ENCODE data around the gene RRP1. TPM values are rescaled to one million over a fixed set of nuclear protein-coding genes. Genes with fewer than 3 reads are reported as not detected.
"Not testable (repeated sequence)": the region's sequence is repeated elsewhere in the genome, so short reads cannot be mapped to it uniquely, and the experiment has no call there.

RRP1 gene
- total and polyA plus RNA-seq, 9 of the 15 experiments (the other 6 are each of a cell fraction or from before 2014, with no cell fraction given), result 0.89 to 105 (median 51.6) TPM

DNA sequence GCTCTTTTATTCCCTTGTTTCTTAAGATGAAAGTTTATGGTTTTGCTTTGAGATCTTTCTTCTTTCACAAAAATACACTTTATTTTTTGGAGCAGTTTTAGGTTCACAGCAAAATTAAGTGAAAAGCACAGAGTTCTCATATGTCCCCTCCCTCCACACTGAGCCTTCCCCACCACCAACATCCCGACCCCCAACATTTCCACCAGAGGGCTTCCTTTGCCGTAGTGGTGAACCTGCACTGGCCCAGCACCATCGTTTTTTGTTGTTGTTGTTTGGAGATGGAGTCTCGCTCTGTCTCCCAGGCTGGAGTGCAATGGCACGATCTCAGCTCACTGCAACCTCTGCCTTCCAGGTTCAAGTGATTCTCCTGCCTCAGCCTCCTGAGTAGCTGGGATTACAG, 55.5 kb downstream of the RRP1 start:
- 0 out of 3 replicates have a peak, but pooled peaks have one; percentile 51 for ATAC-seq
- peak in 1 of 2 experiments; percentile 26; a peak in 2 of 4 replicates for TF ChIP-seq RAD21 (CRISPR knock-in tag; conservative IDR thresholded peaks at IDR 0.05 in 1 of 2, IDR thresholded peaks at IDR 0.05 in 1 of 2)
- TF ChIP-seq, protein P1, sequence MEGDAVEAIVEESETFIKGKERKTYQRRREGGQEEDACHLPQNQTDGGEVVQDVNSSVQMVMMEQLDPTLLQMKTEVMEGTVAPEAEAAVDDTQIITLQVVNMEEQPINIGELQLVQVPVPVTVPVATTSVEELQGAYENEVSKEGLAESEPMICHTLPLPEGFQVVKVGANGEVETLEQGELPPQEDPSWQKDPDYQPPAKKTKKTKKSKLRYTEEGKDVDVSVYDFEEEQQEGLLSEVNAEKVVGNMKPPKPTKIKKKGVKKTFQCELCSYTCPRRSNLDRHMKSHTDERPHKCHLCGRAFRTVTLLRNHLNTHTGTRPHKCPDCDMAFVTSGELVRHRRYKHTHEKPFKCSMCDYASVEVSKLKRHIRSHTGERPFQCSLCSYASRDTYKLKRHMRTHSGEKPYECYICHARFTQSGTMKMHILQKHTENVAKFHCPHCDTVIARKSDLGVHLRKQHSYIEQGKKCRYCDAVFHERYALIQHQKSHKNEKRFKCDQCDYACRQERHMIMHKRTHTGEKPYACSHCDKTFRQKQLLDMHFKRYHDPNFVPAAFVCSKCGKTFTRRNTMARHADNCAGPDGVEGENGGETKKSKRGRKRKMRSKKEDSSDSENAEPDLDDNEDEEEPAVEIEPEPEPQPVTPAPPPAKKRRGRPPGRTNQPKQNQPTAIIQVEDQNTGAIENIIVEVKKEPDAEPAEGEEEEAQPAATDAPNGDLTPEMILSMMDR (IDR thresholded peaks at IDR 0.05 in 2 of 3, conservative IDR thresholded peaks at IDR 0.05 in 1 of 3; ENCODE audit: insufficient read depth in 2 of 3, low read depth in 1 of 3, low read length in 3 of 3), result peak in 2 of 3 experiments; percentile 15 to 40; a peak in 2 of 6 replicates
- H3K9ac ChIP-seq (ENCODE audit: insufficient read depth in 1 of 2, low read depth in 2 of 2, low read length in 2 of 2); in situ Hi-C loops (cut with MboI); H3K4me3 ChIP-seq; H3K79me2 ChIP-seq (ENCODE audit: control insufficient read depth, insufficient read depth, low read length); H2AFZ ChIP-seq (ENCODE audit: low read depth, low read length); H4K20me1 ChIP-seq (replicated peaks; ENCODE audit: control insufficient read depth, insufficient read depth, low read length); H3K9me1 ChIP-seq (ENCODE audit: control insufficient read depth, insufficient read depth, low read length); DNase-seq (ENCODE audit: extremely low read depth in 1 of 4, low spot score in 3 of 4); H3K27ac ChIP-seq (ENCODE audit: extremely low read depth, low read depth, low read length); intact Hi-C loops (cut with micrococcal nuclease); FAIRE-seq; H3K4me2 ChIP-seq (ENCODE audit: insufficient read depth, low read length); BruUV-seq (replicated peaks); H3K4me1 ChIP-seq (replicated peaks in 1 of 2; ENCODE audit: control insufficient read depth in 2 of 2, insufficient read depth in 2 of 2, low read length in 2 of 2); CTCF ChIA-PET (ENCODE audit: low intra/inter-chr PET ratio); H3K36me3 ChIP-seq (ENCODE audit: control insufficient read depth, insufficient read depth, low read length); H3K9me3 ChIP-seq (replicated peaks; ENCODE audit: control insufficient read depth, insufficient read depth, low read depth, low read length); H3K27me3 ChIP-seq (ENCODE audit: control insufficient read depth in 2 of 2, insufficient read depth in 2 of 2, low read length in 2 of 2): not testable (repeated sequence)
- WGBS (ENCODE audit: insufficient coverage, low coverage, missing lambda C conversion rate), result 59% methylated on average over 5 of the region's 5 CpGs
- POLR2A ChIA-PET, result interaction anchor here (0.7 to 2.3 kb wide), 2 partner anchors 8 to 19 kb away, joined by 3 to 6 read pairs; no protein-coding TSS in a partner anchor

Data from K562 (cell line).